ENCODE measurements around the gene BCL2L15.

BCL2L15 gene

GRCh38 chr1:113874012-113874879 lies 13.1 kb downstream of the BCL2L15 start (continued):
- TF ChIP-seq TSHZ2 (CRISPR knock-in tag; IDR thresholded peaks at IDR 0.05) (no peak), RARB (CRISPR knock-in tag; IDR thresholded peaks at IDR 0.05) (no peak), CREB5 (CRISPR knock-in tag; IDR thresholded peaks at IDR 0.05; ENCODE audit: low read depth) (no peak), SNAI2 (CRISPR knock-in tag; IDR thresholded peaks at IDR 0.05) (no peak), ZNF70 (CRISPR knock-in tag; IDR thresholded peaks at IDR 0.05) (no peak)

GRCh38 chr1:113872219-113872935 lies 15.0 kb downstream of the BCL2L15 start:
- TF ChIP-seq OSR1 (CRISPR knock-in tag; IDR thresholded peaks at IDR 0.05), result no peak
- TF ChIP-seq CREB5 (CRISPR knock-in tag; IDR thresholded peaks at IDR 0.05; ENCODE audit: low read depth), result no peak
- no peak for TF ChIP-seq TCF4 (CRISPR knock-in tag; IDR thresholded peaks at IDR 0.05; ENCODE audit: borderline replicate concordance)
- no peak for TF ChIP-seq PATZ1 (CRISPR knock-in tag; IDR thresholded peaks at IDR 0.05; ENCODE audit: borderline replicate concordance)
- TF ChIP-seq ZFP3 (CRISPR knock-in tag; IDR thresholded peaks at IDR 0.05), result no peak
- TF ChIP-seq ZNF565 (CRISPR knock-in tag; conservative IDR thresholded peaks at IDR 0.05; ENCODE audit: low read depth), result no peak
- TF ChIP-seq RARB (CRISPR knock-in tag; IDR thresholded peaks at IDR 0.05), result no peak
- TF ChIP-seq PPARA (CRISPR knock-in tag; IDR thresholded peaks at IDR 0.05; ENCODE audit: borderline replicate concordance), result no peak
- TF ChIP-seq ZFP30 (CRISPR knock-in tag; IDR thresholded peaks at IDR 0.05), result no peak
- TF ChIP-seq GLIS3 (CRISPR knock-in tag; IDR thresholded peaks at IDR 0.05), result no peak
- TF ChIP-seq ZNF70 (CRISPR knock-in tag; IDR thresholded peaks at IDR 0.05), result no peak
- TF ChIP-seq TOX (CRISPR knock-in tag; IDR thresholded peaks at IDR 0.05; ENCODE audit: borderline replicate concordance), result no peak
- no peak for TF ChIP-seq SNAI2 (CRISPR knock-in tag; IDR thresholded peaks at IDR 0.05)
- no peak for TF ChIP-seq ESRRG (CRISPR knock-in tag; IDR thresholded peaks at IDR 0.05)
- no peak for TF ChIP-seq CSDC2 (CRISPR knock-in tag; IDR thresholded peaks at IDR 0.05)
- no peak for TF ChIP-seq ISL1 (CRISPR knock-in tag; IDR thresholded peaks at IDR 0.05)
- ATAC-seq, result no peak

- ATAC-seq, result no peak; the same call in 2 of the 3 replicates
- TF ChIP-seq CSRNP3 (CRISPR knock-in tag; IDR thresholded peaks at IDR 0.05) (no peak), ZC3H10 (CRISPR knock-in tag; IDR thresholded peaks at IDR 0.05) (no peak), ZFP3 (CRISPR knock-in tag; IDR thresholded peaks at IDR 0.05) (no peak), PATZ1 (CRISPR knock-in tag; IDR thresholded peaks at IDR 0.05; ENCODE audit: borderline replicate concordance) (no peak)
Observed at GRCh38 chr1:113871597-113872113, 15.7 kb downstream of the BCL2L15 start, which contains the start of gene PTPN22. Gene PTPN22, minus strand, starts transcription at chr1:113871712.

Measured in SK-N-SH treated with all-trans-retinoic acid at 6 μM for 48 hours (cell line).